GM21723 (cell line): ENCODE measurements around the gene CTNND1.
A peak's percentile ranks its signal among the peaks of the same experiment; 100 is the strongest.
"Not testable (repeated sequence)": the region's sequence is repeated elsewhere in the genome, so short reads cannot be mapped to it uniquely, and the experiment has no call there.

Experiments
- ATAC-seq: cut with Tn5 transposase; IDR thresholded peaks from one replicate; pipeline ENCODE4 v1.9.1; 2021; ENCODE audit warnings: mild to moderate bottlenecking, moderate library complexity; ENCODE audit not compliant: unreplicated experiment

The CTNND1 gene

GRCh38 chr11:57787920-57788702 lies 26.5 kb downstream of the CTNND1 start:
- peak; percentile 47 for ATAC-seq

DNA sequence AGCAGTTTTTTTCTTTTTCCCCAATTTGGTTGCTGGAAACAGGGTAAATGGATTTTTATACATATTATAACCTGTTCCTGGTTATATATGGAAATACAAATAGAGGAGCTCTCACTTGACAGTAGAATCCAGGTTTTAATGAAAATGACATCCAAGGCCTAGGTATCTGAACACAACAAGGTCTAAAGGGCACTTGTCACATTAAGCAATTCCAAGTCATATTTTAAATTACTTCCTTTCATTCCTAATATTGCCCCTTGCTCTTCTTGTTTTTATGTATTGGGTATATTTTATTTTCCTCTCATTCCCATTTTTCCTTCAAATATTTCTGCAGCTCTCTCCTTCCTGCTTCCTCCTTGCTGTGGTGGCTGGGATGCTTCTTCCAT lies 27.1 kb downstream of the CTNND1 start:
- no peak for ATAC-seq

- ATAC-seq: no peak
Observed at GRCh38 chr11:57791321-57792059, 29.9 kb downstream of the CTNND1 start.

- peak; percentile 81 for ATAC-seq
Observed at GRCh38 chr11:57792060-57792541, 30.5 kb downstream of the CTNND1 start.

DNA sequence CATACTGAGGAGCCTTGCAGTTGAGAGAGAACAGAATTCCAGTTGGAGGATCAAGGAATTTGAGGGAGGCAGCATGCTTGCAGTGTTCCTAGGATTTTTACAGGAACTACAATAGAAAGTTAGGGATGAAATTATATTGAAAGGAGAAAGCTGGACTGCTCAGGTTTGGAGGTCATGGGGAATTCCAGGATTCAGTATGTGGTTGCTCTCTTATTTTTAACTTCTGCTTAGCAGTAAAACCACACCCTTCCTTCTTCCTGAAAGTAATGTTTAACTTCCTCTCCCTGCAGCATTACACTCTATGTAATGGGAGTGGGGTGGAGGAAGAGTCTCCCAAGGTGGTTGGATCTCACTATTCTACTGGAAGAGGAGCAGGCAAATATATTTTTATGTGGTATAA lies 31.3 kb downstream of the CTNND1 start:
- ATAC-seq: peak; percentile 35

- no peak for ATAC-seq
Observed at GRCh38 chr11:57793351-57794115, 31.9 kb downstream of the CTNND1 start.

DNA sequence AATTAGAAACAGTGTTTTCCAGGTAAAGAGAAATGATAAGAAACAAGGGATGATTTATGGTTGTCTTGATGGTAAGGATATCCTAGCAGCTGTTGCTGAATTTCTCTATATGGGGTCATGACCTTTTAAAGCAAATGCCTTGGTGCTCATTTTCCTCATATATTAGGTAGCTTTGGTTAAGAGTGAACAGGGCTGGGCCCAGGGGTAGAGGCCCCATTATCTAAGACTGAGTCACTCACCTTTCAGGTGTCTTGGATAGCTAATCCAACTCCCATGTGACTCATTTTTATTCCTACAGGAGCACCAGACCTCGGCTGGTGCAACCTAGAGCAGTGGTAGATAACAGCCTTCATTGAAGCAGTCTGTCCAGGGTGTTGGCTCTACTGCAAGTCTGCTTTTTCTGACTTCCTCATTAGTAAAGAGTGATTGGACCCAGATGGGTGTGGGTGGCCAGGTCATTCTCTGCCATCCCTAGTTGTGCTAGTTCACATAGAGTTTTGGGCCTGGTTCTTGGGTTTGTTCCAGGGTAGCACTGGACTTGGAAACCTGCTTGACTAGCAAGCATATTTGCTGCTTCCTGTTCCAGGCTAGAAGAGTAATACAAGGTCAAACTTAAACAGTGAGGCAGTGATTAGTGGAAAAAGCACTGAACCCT lies 37.4 kb downstream of the CTNND1 start:
- ATAC-seq: no peak

GRCh38 chr11:57800444-57801182 lies 39.0 kb downstream of the CTNND1 start:
- ATAC-seq: peak; percentile 95

DNA sequence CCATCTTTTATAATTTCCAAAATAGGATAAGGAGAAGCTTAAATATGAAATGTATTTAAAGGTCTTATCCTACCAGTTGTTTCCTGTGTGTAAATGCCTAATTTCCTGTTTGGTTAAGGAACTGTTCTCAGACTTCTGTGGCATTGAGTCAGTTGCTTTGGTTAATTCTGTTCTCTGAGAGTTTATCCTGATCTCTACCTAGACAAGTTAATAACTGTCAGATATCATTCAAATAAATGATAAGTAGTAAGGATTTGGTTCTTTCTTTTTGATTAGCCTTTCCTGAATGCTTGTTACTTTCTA lies 39.5 kb downstream of the CTNND1 start:
- ATAC-seq: no peak

- ATAC-seq: no peak
Observed at GRCh38 chr11:57802411-57802810, 40.8 kb downstream of the CTNND1 start.

- no peak for ATAC-seq
Observed at GRCh38 chr11:57804466-57804865, 42.9 kb downstream of the CTNND1 start.

- no peak for ATAC-seq
Observed at GRCh38 chr11:57805780-57806179, 44.2 kb downstream of the CTNND1 start.

- no peak for ATAC-seq
Observed at GRCh38 chr11:57812634-57813033, 51.0 kb downstream of the CTNND1 start.

- ATAC-seq: peak; percentile 86
Observed at GRCh38 chr11:57815476-57815875, 53.9 kb downstream of the CTNND1 start.

DNA sequence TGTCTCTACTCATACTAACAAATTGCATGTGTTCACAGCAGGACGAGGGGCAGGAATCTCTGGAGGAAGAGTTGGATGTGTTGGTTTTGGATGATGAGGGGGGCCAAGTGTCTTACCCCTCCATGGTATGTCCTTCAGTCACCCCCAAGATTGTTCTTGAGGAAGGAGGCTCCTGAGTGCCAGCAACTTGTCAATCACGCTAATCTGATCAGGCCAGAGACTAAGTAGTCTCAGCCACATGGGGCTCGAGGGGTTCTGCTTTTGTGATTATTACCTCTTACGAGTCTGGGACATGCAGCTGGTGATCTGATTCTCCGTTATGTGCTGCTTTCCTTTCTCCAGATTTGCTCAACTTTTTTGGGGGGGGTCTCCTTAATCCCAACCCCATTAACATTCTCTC lies 54.3 kb downstream of the CTNND1 start:
- ATAC-seq: peak; percentile 25

- no peak for ATAC-seq
Observed at GRCh38 chr11:57818812-57819211, 57.2 kb downstream of the CTNND1 start.

- no peak for ATAC-seq
Observed at GRCh38 chr11:57819252-57819979, 57.8 kb downstream of the CTNND1 start.

- ATAC-seq: no peak
Observed at GRCh38 chr11:57823859-57824258, 62.3 kb downstream of the CTNND1 start.

GRCh38 chr11:57834852-57835251 lies 73.2 kb downstream of the CTNND1 start:
- ATAC-seq: no peak

- not testable (repeated sequence) for ATAC-seq
Observed at GRCh38 chr11:57838609-57839008, 77.0 kb downstream of the CTNND1 start.
